Tongue (tissue), 2 donors: ENCODE data around the gene DYRK3. TPM values are rescaled to one million over a fixed set of nuclear protein-coding genes. Genes with fewer than 3 reads are reported as not detected.

ENCODE experiments used
- DNase-seq: peaks from one replicate; pipeline ENCODE4 v3.0.0-alpha.2; 2015
- total RNA-seq: library from RNA; depleted of rRNA; stranded (reverse); fragments of >200 nt; gene quantifications from one replicate; pipeline ENCODE4 v1.2.3, GENCODE V29; 2014

Gene DYRK3
- total RNA-seq, 1 donor from 2014 or later: 8.0 TPM

DNA sequence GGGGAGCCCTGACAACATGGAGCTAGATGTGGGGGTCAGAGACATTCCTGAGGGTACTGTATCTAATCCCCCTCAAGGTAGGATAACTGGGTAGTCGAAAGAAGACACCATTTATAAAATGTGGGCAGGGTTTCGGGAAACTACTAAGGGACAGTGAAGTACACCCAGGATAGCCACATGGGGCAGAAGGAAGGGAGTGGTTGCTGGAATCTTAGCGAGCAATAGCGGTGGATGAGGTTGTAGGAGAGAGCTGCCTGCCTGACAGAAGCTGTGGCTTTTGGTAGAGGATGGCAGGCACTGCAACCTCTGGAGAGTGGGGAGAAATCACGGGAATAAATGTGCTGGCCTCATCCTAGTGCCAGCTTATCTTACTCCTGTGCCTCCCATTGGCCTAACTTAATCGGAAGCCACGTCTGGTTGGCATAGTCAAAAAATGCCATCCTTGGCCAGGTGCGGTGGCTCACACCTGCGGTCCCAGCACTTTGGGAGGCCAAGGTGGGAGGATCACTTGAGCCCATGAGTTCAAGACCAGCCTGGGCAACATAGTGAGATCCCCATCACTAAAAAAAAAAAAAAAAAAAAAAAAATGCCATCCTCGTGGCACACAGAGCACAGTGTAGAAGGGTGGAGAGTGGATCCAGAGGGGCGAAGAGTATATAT is 26.0 kb downstream of the DYRK3 start:
- DNase-seq: no peak

DNA sequence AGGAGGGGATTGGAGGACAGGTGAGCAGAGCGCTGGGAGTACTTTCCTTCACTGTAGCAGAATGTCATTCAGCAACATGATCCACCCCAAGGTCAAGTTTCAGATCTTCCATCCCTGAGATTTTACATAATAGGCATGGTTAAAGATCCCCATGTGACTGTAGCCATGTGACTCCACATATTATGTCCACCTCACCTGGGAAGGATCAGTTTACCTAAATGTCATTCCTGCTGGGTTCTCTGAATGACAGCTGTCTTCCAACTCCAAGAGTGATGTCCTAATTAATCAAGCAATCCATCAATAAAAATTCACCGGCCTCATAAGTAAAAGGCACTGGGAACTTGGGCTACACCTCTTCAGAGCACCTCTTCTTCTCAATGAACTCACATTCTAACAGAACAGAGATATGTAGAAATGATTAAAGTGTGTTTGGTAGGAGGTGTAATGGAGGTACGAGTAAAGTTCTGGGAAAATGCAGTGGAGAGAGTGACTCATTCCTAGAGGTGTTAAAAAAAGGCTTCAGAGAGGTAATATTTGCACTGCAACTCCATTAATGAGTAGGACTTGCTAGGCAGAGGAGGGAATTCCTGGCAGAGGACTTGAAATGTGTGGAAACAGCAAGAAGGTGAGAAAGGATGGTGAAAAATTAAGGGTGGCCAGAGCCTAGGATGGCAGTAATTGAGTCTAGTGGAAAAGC is 27.2 kb downstream of the DYRK3 start:
- DNase-seq: no peak

DNA sequence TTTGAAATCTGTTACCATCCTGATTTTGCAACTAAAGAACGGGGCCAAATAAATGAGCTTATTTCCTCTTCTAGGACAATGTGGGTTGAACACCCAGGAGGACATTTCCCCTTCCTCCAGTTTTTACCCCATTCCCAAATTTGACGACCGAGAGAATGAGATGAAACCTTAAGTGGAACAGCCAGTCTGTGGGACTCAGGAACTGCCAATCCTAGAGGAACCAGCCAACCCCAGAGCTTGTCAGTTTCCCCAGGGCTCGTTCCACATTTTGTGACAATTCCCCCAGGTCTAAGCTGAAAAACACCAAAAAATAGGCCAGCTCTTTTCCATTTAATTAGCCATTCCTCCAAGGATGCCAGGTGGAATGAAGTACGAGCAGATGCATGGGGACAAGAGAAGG is 28.0 kb downstream of the DYRK3 start:
- DNase-seq: no peak

DNA sequence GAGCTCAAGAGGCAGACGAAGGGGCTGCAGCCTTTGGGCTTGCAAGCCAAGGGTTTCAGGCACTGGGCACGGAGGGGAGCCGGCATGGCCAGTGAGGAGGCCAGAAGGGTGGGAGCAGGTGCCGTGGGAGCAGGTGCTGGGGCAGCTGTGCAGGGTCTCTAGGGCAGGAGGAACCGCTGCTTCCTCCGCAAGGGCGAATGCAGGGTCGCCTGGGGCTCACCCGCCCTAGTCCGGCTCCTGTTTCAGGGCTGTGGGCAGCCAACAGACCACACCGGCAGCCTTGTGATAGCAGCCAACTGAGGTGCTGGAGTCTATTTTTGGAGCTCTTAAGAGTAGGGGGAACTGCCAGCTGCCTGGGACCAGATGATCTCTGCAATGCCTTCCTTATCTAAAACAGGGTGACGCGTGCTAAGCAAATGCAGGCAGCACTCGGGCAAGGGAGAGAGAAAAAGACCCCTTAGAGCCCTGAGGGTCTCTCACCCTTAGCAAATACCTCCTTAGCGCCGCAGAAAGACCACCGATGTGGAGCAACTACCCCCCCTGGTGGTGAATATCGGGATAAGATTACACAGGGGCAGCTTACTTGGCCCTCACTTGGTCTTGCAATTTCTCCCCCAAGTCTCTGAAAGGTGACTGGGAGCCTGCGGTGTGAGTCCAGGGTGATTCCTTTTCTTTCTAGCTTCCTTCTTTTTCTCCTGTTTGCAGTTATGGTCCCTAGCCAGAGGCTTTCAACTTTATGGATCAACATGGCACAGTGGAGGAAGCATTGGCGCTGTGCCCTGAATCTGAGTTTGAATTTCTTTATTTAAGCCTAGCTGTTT is 28.7 kb downstream of the DYRK3 start:
- DNase-seq: peak; percentile 90

DNA sequence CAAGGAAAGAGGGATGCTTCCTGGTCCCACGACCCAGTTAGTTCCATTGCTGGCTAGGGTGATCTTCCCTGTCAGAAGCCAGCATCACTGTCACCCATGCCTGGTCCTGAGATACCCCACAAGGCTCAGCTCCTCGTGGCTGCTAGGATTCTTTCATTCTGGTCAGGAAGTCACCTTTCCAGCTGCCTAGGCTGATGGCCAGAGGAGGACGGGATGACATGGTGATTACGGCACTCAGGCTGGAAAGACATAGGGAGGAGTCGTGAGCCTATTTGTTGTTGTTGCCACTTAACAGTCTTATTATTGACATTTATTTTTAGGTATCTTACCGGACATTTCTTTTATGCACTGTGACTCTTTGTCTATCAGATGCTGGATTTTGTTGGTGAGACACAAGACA is 29.4 kb downstream of the DYRK3 start:
- DNase-seq: no peak

DNA sequence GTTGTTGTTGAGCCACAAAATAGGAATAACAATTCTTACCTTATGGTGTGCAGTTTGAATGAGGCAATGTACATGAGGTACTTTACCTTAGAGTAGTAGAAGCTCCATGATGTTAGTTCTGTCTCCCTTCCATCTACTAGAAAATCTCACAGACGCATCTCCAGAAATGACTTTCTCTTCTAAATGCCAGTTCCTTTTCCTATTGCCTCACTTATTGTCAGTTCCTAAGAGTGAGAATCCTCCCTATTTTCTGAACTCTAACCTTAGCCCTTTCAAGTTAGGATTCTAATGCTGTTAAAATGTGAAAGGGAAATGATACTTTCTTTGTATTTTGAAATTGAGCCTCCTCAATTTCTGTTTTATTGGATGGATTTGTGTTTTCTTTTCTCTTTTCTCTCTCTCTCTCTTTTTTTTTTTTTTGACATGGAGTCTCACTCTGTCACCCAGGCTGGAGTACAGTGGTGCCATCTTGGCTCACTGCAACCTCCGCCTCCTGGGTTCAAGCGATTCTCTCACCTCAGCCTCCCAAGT is 30.8 kb downstream of the DYRK3 start:
- no peak for DNase-seq

DNA sequence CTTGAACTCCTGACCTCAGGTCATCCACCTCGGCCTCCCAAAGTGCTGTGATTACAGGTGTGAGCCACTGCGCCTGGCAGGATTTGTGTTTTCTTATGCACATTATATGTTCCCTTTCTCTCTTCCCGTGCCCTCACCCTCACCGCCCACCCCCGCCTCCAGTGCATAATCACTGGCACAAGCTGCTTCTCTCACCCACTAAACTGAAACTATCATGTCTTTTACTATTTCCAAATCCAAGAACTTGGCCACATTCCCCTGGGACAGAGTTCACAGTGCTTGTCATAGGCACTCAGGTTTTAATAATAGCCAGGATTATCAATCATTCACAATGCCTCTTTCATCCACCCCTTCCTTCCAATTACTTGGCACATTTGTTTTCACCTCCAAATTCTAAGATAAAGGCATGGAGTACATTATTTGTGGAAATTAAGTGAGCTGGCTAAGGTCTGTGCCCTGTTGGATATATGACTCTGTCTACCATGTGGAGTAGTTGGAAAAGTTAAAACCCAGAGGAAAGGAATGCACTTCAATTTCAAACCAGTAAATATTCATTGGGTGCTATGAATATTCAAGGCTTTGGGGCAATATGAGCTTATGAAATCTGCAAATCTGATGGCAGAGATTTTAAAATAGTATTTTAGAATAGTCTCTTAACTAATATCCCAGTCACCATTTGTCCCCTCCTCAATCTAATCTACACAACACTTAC is 31.8 kb downstream of the DYRK3 start:
- DNase-seq: no peak

DNA sequence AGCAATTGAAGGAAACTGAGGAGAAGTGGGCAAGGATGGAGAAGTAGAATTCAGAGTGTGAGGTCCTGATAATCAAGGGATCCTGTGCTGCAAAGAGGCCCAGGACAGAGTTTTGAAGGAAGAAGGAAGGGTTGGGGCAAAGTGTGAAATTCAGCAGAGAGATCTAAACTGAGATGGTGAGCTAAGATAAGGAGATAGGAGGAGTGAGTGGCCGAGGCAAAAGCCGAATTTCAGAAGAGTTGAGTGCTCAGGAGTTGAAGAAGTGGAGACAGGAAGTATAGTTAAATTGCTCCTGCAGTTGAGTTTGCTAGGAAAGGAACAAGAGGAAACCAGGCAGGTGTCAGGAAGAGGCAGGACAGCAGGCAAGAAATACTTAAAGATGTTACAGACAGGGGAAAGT is 33.0 kb downstream of the DYRK3 start:
- DNase-seq: no peak

DNA sequence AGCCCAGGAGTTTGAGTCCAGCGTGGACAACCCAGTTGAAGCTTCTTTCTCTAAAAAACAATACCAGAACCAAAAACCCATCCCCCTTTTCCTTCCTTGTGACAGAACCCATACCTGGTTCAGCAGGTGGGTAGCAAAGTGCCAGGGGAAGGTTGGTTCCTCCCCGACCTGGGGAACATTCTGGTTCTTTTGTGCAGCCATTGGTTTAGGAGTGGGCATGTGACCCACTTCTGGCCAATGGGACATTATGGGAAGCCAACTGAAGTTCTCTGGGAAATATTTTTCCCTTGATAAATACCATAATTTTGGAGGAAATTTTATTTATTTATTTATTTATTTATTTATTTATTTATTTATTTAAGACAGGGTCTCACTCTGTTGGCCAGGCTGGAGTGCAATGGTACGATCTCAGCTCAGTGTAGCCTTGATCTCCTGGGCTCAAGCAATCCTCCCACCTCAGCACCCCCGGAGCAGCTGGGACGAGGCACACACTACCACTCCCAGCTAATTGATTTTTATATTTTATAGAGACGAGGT is 33.6 kb downstream of the DYRK3 start:
- DNase-seq: no peak

DNA sequence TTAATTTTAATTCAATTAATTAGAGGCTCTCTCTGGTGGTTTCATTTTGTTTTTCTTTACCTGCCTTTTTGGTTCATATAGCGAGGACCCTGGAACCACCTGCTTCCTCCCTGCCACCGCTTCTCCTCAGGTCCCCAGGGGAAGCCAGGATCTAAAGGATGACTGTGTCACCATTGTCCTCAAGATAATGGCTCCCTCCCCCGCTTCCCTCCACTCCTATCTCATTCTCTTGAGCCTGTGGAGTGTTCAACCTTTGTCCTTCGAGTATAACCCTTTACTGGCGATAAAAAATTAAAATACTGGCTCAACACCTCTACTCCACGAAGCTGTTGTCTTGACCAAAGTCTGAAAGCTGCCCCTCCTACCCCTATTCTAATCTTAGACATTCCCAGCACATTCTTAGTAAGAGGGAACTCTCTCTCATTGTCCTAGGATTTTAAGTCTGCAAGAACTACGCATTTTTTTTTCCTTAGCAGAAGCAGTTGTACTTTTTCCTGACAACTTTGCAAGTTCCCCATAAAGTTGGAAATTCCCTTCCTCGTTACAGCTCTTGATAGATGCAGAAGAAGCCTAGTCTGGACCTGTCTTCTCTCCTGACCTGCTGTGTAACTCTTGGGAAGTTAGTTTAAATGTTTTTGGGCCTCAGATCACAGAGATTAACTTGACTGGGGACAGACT is 36.8 kb downstream of the DYRK3 start:
- DNase-seq: no peak

DNA sequence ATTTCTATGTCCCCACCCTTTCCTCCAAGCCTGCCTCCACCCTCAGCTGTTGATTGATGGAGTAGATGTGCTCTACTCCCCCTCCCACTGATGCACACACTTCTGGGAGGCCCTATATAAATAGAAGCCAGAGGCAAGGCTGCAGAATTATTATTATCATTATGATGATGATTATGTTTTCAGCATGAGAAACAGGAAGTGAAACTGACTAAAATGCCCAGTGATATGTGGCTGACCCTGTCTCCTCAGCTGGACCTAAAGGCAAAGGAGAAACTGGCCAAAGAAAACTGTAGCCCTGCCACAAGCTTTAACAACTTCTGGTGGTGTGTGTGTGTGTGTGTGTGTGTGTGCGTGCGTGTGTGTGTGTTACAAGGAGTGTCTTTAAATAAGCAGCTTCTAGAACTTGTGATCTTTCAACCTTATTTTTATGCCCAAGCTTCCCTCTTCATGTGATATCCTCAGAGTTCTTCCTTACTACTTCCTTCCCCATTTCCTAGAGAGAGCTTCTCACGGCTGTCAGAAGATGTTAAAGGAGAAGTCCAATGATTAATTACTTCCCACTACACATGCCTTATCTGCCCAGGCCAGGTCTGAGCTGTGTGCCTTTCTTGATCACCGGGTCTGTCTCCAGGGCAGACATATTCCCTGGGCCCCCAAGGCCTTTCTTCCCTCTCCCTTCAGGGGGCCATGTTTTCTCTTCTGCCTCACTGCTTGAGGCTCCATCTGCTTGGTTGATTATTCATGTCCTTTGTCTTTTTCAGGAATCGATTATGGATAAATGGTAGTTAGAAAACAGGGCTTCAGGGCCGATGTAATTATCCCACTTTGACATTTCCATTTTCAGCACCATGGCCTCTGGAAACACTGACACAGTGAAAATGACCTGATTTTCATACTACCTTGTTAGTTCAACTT is 37.8 kb downstream of the DYRK3 start:
- peak; percentile 52 for DNase-seq

DNA sequence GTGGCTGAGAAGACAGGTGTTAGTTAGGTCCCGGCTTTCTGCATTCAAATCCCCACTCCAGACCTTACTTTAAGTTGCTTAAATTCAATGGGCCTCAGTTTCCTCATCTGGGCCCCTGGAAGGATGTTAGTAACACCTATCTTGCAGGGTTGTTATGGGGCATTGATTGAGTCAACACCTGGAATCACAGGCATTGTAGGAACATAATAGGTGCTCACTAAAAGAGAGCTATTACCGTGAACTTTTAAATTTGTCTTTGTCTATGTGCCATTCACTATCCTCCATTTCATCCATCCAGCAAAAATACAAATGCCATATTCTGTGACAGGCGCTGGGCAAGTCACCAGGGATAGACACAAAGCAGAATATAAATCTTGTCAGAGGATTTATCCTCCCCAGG is 38.9 kb downstream of the DYRK3 start:
- no peak for DNase-seq

DNA sequence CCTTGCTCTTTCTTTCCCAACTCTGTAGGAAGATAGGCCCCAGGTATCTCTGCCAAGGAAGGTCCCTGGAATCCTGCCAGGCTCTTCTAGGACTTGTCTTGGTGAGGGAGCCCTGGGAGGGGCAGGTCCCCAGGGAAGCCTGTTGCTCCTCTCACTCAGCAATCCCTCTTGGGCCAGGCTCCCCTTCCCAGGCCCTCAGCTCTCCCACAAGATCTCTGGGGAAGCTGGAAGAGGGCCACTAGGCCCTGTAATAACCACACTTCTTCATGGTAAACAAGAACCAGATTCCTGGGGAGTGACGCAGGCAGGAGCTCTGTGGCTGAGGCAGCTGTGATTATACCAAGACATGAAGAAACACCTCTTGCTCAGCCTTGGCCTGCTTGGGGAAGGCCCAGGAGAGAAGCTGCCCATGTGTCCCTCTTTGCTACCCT is 39.4 kb downstream of the DYRK3 start:
- peak; percentile 80 for DNase-seq

DNA sequence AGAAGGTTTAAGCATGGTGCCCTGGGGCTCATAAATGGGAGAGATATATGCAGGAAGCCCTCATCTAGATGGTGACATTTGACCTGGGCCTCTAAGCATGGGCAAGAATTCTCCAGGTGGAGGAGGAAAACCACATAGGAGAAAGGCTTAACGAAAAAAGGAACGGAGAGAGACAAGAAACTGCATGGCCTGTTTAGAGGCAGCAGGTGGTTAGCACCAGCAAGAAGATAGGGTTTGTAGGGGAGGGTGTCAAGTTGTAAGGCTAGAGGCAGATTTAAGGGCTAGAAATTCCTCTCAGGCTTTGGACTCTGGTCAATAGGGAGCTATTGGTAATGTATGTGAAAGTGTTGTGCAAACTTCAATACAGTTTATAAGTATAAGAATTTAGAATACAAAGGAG is 41.2 kb downstream of the DYRK3 start:
- DNase-seq: no peak

DNA sequence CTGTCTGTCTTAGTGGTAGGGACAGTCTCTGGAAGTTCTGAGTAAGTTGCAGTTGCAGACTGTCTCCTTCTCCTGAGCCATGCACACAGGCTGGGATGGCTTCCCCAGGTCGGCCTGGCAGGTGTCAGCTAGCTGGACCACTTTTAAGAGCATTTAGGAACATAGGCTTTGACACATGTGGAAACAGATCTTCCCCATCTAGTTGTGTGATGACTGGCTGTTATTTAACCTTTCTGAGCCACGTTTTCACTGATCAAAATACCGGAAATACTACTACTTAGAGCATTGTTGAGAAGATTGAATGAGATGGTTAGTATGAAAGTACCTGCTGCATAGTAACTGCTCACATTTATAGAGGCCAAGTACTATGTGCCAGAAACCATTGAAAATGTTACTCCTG is 43.2 kb downstream of the DYRK3 start:
- DNase-seq: no peak

DNA sequence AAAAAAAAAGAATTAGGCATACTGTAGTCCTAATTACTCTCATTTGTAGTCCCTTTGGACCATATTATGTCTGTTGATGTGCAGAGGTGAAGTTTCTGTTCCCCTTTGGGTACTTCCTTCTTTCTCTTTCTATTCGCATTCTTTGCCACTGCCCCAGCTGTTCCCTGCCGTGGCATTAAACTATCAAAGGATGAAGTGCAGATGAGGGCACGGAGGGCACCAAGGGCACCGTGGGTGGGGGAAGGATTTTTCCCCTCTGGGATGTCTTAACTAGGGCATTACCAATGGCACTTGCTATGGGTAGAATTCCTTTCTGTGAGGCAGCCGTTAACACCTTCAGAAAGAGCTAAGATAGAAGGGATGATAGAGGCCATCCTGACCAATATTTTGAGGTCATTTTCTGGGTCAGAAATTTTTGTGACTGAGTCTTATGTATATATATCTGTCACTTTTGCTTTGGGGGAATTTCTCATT is 44.4 kb downstream of the DYRK3 start:
- DNase-seq: no peak

DNA sequence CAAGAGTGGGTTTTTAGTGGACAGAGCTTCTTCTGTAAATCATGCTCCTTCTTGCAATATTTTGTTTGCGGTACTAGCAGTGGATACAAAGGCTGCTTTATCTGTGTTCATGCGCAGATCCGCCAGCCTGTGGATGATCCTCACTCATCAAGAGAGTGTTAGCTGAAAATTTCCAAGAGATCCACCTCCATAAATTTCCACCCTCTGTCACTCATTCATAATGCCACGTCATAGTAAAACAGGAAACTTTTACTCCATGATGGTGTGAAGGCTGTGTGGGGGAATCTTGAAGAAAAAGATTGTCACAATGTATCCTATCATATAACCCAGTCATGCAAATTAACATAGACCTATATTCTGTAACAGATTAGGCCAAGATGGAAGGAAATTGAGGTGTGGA is 44.9 kb downstream of the DYRK3 start:
- DNase-seq: no peak

DNA sequence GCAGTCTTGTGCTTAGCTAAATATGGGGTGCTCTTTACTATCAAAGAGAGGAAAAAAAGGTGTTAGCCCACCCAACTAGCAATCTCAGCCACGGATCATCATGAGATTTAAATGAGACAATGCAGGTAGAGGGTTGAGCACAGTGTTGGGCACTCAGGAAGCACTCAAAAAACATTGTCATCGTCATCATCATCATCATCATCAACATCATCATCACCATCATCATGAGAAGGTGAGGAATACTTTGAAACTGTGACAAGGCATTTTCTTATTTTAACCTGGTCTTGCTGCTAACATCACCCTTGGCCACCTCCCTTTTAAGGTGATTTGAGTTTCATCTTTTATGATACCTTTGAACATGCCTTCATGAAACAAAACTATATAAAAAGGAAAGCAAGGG is 46.0 kb downstream of the DYRK3 start:
- DNase-seq: no peak

DNA sequence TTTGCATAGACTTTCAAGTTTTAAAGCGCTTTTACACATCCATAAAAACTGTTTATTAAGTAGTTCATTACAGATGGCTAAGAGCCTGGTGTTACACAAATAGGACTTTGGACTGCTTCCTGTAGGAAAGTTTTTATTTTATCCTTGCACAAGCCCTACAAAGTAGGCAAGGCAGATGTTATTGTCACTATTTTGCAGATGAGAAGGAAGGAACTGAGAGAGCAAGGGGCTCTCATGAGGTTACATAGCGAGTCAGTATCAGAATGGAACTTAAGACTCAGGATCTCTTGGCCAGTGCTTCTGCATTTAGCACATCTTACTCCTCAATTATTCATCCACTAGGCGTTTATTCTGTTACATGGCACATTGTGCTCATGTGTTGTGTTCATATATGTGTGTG is 46.8 kb downstream of the DYRK3 start:
- no peak for DNase-seq

DNA sequence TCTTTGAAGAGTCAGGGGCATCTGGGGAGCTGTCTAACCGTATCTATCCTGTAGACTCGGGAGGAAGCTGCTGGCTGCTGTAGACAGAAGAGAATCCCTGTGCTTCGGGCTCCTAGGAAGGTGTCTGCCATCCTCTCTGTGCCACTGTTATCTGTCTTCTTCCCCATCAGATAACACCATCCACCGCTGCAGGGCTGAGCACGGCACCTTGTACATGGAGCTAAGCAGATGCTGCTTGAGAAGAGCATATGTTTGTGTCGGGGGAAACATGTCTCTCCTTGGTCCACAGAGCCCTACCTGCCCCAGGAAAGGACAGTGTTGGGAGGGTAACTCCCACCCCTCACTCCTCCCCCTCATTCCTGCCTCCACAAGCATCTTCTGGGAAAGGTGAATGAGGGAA is 48.0 kb downstream of the DYRK3 start:
- DNase-seq: no peak
